NCI-H1930 (cell line): ENCODE results near the gene ARMC12.
"Not testable (repeated sequence)": the region's sequence is repeated elsewhere in the genome, so short reads cannot be mapped to it uniquely, and the experiment has no call there.

ENCODE experiments used
- DNase-seq, 2 experiments: peaks; one replicate each; lab custom pipeline; 2025; lab: John Stamatoyannopoulos, UW

ARMC12 gene

DNA sequence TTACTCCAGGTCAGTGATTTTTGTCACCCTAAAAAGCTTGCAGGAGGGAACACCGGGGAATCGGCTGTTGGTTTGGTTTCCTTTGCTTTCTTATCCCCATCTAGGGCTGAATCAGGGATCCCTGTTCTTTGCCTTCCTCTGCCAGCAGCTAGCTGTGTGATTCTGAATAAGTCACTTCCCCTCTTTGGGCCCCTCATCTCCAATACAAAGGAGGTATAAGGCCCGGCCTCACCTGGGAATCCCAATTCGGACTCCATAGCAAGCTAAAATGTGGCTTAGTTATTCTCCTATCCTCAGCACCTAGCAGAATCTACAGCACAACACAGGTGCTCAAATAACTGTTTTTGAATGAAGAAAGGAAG, 18.5 kb upstream of the ARMC12 start:
- DNase-seq = no peak

DNA sequence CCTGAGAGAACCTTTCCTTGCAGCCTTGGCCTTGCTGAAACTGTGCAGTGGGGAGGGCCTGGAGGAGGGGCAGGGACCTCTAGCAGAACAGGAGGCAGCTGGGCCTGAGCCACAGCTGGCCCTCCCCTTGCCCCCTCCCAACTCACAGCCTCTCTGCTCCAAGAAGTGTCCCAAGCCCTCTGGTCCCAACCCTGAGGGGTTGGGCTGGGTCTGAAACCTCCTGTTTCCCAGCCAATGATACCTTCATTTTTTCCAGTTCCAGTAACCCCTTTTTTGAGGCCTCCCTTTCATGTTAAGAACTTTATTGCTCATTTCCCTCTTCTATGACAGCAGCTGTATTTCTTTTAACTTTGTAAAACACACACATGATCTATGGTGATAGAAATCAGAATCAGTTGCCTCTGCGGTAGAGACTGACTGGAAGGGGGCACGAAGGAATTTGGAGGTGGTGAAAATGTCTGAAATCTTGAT, 17.9 kb upstream of the ARMC12 start:
- no peak for DNase-seq

DNA sequence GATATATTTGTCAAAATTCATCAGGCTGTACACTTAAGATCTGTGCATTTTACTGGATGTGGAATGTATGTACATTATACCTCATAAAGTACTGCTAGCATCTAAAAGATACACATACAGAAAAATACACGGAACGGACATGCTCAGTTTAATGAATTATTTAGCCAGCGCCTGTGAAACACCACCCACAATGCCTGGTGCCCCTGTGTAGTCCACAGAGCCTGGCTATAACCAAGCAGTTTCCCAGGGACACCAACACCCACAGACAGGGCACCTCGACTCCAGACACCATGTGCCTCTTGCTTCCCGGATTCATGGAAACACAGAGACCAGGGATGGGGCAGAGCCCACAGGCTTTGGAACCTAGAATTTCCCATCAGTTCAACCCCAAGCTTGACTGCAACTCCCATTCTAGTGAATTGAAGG, 17.4 kb upstream of the ARMC12 start:
- no peak for DNase-seq

DNA sequence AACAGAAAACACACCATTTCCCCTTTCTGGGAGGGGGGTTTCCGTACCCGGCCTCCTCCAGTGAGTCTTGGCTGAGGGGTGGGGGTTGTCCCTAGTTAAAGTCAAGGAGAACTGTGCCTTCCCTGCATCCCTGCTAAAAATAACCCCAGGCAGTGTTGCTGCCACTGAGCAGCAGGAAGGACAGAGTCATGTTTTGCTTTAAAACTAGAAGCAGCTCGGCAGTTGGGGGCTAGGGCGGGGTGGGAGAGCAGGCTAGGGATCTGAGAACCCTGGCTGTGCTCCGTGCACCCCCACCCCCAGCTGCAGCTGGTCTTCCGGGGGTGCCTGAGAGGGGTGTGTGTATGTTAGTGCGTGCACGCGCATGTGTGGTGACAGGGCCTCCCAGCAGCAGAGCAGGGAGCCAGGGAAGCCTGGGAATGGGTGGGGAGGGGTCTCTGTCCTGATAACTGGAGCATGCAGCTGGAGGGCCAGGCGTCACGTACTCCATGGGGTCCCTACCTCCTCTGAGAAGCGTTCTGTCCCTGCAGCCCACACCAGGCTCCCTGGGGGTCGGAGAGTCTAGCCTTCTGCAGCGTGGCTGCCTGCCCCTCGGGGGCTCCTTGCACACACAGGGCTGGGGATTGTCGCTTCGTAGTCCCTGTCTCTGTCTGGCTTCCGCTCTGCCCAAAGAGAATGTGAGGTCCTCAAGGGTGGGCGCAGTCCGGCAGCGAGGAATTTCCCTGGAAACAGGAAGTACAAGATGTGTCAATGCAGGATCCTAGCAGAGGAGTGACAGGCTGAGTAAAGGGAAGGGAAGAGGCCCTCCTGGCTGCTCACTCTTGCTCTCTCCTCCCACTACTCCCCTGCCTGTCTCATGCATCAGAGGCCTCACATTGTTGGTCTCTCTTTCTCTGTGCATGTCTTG, 16.8 kb upstream of the ARMC12 start:
- DNase-seq = no peak

DNA sequence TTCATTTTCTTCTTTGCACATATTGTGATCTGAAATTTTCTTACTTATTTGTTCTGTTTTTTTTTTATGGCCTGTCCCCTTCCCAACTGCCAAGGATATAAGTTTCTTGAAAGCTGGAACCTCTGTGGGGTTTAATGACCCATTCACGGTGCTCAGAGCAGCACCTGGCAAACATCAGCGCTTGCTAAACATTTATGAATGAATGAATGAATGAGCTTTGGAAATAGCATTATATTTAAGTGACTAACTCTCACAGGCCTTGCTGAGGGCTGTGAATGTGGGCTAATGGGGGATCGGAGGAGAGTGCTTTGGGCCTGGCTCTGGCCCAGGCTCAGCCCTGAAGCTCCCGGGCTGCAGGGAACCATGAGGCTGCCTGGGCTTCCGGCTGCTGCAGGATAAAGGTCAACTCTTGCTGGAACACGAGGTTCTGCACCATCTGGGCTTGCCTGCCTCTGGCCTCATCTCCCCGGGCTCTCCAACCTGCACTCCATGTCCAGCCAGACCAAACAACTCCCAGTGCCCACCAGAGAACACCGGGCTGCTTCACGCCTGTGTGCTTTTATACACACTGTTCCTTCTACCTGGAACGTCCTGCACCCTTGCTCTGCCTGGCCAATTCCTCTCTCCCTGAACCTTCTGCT, 14.6 kb upstream of the ARMC12 start:
- no peak for DNase-seq

DNA sequence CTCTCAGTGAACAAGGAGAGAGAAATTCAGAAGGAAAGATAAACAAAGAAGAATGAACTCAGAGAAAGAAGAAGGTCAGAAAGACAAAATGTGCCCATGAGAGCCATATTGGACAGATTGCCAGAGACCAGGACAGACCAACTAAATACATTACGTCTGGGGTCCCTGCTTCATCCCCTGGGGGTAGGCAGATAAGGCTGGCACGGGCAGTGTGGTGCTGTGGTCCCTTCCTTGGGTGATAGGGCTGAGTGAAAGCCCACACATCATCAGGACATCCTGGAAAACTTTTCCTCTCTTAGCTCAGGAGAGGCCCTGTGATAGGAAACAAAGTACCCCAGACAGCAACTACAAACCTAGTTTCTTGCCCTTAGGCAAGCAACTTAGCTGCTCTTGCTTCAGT, 13.2 kb upstream of the ARMC12 start:
- no peak for DNase-seq

DNA sequence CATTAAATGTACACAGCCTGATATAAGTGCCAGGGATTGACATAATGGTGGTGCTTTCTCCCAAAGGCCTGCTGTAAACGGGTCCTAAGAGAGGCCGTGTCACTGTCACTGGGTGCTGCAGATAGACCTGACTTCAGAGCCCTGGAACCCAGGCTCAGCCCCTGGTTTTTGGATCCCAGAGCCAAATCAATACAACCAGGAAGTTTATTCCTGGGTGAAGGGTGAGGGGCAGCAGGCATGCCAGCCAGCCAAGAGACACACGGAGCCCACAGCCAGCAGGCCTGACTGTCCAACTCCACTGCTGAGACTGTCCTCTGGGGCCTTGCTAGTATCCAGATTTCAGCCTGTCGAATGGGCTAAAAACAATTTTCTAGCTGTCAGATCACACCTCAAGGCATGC, 12.8 kb upstream of the ARMC12 start:
- DNase-seq = no peak

DNA sequence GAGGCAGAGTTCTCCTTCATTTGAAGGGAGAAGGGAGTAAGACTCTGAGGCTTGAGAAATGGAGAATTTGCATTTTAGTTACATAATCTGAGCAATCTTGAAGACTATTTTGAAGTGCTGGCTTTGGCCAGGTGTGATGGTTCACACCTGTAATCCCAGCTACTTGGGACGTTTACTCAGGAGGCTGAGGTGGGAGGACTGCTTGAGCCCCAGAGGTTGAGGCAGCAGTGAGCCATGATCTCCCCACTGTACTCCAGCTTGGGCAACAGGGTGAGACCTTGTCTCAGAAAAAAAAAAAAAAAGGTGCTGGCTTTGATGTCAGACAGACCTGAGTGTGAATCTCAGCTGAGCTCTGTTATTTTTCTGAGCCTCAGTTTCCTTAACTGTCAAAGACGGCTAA, 12.4 kb upstream of the ARMC12 start:
- no peak for DNase-seq

DNA sequence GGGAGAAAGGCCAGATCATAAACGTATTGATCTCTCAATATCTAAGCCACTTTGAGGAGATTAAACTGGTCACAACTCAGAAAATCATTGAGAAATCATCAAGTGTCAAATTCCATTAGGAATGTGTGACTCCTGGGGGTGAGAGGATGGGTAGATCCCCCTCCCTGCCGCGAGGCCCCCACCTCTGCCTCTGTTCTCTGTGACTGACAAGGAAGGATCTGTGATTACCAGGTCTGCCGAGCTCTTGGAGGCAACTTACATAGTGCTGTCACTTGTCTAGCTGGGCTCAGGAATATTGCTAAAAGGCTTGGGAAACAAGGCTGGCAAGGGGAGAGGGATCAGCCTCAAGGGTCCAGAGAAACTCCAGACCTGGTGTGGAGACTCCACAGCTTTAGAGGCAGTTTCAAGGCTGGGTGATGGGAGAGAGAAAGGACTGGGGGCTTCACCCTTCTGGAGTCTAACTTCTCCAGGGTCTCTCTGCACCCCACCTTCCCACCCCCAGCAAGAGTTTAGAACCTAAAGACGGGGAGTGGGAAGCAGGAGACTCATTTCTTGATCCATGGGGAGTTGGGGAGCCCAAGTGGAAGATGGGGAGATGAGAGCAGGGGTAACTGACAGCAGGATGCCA, 11.6 kb upstream of the ARMC12 start:
- DNase-seq = no peak

DNA sequence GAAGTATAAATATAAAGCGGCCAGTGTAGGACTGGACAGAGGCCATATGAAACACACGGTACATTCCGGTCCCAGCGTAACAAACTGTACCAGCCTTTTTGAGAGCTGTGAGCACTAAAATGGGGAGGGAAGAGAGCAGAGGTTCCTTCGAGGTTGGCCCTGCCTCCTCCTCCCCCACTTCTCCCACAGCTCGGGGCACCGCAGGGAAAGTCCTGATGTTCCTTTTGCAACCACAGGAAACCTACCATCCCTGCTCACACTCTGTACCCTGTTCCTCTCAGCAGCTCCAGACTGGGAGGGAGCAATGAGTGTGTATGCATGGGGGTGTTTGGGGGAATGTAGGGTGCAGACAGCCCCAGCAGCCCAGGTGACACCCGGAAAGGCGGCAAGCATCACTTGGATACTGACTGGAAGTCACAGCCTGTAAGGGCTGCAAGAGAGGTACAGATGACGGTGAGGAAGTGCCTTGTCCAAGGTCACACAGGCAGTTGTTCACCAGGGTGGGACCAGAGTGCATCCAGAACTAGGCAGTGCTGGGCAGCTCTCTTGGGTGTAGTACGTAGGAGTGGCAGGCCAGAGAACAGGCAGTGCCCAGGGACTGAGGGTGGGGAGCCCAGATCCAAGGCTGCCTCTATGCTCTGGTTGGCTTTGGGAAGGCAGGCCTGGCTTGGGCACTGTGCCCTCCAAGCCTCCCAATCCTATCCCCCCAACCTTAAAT, 11.0 kb upstream of the ARMC12 start:
- no peak for DNase-seq

DNA sequence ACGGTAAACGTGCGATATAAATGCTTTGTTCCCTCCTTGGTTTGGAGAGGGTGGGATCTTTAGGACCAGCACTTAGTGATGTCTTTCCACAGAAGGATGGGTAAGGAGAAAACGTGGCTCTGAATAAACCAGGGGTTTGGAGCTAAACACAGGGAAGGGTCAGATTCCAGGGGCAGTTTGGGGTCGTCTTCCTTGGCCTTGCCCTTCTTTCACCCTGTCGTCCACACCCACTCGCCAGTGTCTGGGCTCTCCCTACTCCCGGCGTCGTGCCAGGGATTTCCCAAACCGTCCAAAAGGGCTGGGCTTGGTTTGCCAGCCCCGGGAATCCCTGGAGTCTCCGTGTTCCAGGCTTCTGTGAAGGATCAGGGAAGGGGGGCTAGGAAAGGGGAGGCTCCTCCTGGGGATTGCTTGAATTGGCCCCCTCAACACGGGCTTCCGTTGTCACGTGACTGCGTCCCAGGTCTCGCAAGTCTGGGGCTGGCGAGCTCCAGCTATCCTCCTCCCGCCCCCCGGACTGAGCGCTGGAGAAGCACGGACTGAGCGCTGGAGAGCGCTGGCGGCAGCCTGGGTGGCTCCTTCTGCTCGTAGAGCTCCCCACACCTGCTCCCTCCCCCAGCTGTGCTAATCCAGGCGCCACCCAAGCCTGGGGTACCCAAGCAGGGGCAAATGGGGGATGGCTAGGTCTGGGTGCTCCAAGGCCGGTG, 9.4 kb upstream of the ARMC12 start:
- DNase-seq = peak; percentile 37 to 40

DNA sequence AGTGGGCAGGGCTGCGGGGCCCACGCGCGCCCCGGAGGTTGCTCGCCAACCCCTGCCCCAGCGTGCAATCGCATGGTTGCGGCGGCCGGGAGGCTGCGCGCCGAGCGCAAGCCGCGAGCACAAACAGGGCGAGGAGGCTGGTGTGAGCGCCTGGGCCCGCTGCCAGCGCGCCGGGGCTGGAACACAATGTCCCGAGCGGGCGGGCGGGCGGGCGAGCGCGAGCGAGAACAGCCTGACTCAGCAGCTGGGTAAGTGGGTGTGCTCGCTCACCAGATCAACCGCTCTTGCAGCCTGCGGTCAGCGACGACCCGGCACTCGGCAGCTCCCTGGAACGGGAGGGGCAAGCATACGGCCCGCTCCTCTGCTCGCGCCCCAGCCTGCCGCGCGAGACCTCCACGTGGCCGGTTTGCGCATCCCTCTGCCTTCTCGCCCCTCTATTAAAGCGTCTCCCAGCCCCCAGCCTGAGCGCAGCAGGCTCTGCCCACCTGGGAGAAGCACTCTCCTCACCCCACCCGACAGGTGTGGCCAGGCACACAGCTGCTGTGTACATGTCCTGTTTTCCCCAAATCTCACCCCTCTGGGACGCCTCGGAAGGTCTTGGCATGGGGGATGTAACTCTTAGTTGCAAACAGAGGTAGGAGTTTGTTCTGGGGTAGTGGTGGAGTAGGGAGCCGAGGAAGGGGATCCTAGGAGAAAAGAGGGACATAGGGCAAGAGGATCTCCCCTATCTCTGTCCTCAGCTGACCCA, 8.7 kb upstream of the ARMC12 start:
- peak; percentile 11 to 27 for DNase-seq

DNA sequence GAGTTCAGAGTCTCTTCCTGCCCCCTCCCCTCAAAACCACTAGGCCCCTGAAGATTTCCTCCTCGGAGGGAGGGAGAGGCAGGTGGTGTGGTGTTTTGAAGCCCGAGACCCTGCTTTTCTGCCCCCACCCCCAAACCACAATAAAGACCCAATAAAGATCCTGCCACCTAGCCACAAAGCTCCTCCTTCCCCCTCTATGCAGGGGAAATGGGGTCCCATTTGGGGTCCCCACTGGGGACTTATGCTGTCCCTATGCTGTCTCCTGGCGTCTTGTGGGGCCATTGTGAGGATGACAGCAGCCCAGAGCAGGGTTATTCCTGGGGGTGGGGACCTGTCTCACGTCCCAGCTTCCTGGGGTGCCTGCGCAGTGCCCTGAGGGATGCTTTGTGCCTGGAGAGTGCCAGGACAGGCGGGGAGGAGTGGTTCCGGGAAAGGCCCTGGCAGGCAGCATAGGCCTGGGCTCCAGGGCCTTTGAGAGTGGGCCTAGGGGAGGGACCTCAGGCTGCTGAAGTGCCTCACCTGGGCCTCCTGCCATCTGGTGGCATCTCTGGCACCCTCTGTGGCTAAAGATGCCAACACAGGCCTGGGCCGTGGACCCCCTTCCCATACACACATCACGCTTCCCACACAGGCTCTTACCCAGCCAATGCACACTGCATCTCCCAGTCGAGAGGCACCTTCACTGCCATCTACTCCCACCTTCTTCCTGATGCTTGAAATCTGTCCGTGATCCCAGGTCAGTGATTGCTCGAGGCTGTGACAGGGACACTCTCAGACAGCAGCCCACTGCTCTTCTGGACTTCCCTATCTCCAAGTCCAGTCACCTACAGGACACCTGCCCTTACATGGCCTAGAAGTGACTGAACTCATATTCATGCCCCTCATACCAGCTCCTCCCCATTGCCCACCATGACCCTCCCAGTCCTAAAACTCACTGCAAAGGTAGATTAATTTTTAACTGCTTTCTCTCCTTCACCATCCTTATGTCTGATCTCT, 7.9 kb upstream of the ARMC12 start:
- DNase-seq = no peak

DNA sequence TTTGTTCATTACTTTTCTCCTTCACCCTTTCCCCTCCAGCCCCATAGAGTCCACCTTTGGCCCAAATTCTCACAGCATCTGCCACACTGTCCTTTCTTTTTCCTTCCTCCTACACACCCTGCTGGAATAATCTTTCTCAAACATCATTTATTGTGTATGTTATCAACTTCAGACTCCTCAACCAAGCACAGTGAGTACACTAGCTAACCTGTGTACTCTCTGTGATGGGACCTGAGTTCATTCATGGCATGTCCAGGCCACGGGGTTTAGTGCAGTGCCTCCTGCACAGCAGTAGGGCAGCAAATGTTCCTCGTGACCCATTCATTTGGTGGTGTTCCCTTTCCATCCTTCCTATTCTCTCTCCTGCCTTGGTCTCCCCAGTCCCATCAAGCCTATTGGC, 7.1 kb upstream of the ARMC12 start:
- no peak for DNase-seq

DNA sequence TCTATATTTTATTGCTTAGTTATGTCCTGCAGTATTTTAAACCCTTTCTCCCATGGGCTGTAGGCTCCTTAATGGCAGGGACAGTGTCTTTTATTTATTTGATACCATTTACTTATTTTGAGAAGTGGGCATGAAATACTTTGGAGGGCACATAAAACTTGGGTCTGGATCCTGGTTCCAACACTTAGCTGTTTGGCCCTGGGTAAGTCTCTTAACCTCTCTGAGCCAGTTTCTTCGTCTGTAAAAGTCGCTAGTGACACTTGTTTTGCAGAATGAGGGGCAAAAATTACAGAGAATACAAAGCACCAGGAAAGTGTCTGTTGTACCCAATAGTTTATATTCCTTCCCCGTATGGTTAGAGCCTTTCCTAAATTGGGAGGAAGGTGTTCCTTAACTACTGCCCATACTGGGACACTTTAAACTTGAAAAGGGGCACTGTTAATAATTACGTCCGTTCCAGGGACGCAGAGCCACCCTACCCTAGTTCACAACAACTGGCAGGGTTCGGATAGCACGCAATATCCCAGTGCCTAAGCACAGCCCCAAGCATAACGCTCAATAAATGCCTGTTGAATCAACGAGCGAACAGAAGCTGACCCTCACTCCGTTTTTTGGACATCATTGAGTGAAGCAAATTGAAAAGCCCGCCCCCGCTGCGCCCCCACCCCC, 6.0 kb upstream of the ARMC12 start:
- DNase-seq = no peak

DNA sequence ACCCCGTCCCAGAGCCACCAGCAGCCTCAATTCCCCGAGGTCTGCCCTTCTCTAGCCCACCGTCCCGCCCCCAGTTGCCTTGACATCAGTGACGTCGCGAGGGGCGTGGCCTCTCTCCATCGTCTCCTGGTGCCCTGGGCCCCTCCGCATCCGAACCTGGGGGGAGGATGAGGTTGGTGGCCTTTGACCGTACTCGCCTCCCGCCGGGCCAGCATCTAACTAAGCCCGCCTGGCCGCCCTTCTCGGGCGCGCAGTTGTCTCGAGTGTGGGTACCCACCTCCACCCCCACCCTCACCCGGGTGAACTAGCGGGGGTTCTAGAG, 5.5 kb upstream of the ARMC12 start:
- DNase-seq = peak; percentile 91 to 92

DNA sequence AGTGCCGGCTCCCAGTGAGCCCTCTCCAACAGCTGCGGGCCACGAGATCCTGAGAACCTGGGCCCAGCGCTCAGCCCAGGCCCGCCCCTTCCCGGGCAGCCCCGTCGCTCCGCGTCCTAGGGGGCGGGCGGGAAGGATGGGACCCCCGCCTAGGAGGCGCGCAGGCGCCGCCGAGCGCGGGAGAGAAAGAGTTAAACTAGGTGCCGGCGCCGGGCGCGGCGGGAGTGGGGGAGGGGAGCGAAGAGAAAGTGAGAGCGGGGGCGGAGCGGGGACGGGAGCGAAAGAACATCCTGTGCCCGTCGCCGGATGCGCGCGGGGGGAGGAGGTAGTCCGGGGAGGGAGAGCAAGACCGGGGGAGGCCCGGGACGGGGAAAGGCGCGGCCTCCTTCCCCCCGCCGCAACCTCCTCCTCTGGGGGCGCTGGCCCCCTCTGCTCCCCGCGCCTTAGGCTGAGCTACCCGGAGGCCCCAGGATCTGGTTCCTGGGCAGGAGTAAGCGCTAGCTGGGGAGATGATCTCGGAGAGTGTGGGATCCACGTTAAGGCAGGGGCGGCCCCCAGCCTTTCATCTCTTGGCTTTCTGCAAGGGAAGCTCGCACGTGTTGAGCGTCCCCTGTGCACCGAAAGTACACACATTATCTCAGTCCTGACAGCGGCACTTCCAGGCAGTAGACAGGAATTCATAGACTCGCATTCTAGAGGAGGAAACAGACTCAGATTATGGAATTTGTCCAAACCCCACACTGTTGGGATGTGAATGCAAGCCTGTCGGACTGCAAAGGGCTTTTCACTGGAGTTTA, 4.9 kb upstream of the ARMC12 start:
- DNase-seq = peak; percentile 64 to 71

DNA sequence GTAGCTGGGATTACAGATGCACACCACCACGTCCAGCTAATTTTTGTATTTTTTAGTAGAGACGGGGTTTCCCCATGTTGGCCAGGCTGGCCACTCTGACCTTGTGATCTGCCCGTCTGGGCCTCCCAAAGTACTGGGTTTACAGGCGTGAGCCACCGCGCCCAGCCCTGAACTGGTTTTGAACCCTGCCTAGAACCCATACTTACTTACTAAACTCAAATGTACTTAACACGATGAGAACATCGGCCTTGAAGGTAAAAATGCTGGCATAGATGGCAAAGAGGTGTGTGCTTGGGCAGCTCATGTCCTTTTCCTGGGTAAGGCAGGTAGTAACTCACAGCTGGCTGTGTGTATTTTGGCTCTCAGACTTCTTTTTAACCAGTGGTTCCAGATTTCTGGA, 3.2 kb upstream of the ARMC12 start:
- no peak for DNase-seq

DNA sequence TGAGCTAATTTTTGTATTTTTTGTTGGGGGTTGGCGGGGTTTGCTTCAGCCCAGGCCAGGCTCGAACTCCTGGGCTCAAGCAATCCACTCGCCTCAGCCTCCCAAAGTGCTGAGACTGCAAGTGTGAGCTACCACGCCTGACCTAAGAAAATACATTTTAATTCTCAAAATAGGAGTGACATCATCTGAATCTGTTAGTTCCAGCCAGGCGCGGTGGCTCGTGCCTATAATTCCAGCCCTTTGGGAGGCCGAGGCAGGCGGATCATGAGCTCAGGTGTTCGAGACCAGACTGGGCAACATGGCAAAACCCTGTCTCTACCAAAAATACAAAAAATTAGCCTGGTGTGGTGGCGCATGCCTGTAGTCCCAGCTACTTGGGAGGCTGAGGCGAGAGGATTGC, 2.5 kb upstream of the ARMC12 start:
- not testable (repeated sequence) for DNase-seq
